HEK293 (cell line): ENCODE measurements around the gene FAR1.

Experiments used
- HOXD13 ChIP-seq: sonication (generic); formaldehyde crosslinking; IDR thresholded peaks from 2 replicates; pipeline ENCODE4 v1.8.0; 2022; ENCODE audit warnings: missing genetic modification reagents, borderline replicate concordance
- OSR2 ChIP-seq: fragments of 450-650 bp; formaldehyde crosslinking; IDR thresholded peaks from 2 replicates; pipeline ENCODE4 v1.5.1; 2016; ENCODE audit warnings: missing biosample characterization, missing genetic modification characterization
- PBX3 ChIP-seq: sonication (generic); formaldehyde crosslinking; IDR thresholded peaks from 2 replicates; pipeline ENCODE4 v1.8.1; 2022; ENCODE audit warnings: mild to moderate bottlenecking, moderate library complexity, missing genetic modification reagents
- PRDM4 ChIP-seq: fragments of 450-650 bp; formaldehyde crosslinking; IDR thresholded peaks from 2 replicates; pipeline ENCODE4 v1.5.1; 2017; ENCODE audit warnings: missing biosample characterization, missing genetic modification characterization
- ZBTB8A ChIP-seq: fragments of 450-650 bp; formaldehyde crosslinking; IDR thresholded peaks from 2 replicates; pipeline ENCODE4 v1.5.1; 2016; ENCODE audit warnings: missing biosample characterization, missing genetic modification characterization
- ZFP41 ChIP-seq: fragments of 450-650 bp; formaldehyde crosslinking; IDR thresholded peaks from 2 replicates; pipeline ENCODE4 v1.5.1; 2016; ENCODE audit warnings: missing biosample characterization, missing genetic modification characterization, borderline replicate concordance
- ZNF114 ChIP-seq: fragments of 450-650 bp; formaldehyde crosslinking; IDR thresholded peaks from 2 replicates; pipeline ENCODE4 v1.5.0; 2017; ENCODE audit warnings: missing biosample characterization, missing genetic modification characterization
- ZNF121 ChIP-seq: fragments of 450-650 bp; formaldehyde crosslinking; IDR thresholded peaks from 2 replicates; pipeline ENCODE4 v1.5.1; 2016; ENCODE audit warnings: missing biosample characterization, missing genetic modification characterization
- ZNF146 ChIP-seq: fragments of 450-650 bp; formaldehyde crosslinking; IDR thresholded peaks from 2 replicates; pipeline ENCODE4 v1.5.1; 2016; ENCODE audit warnings: missing biosample characterization, missing genetic modification characterization
- ZNF155 ChIP-seq: fragments of 450-650 bp; formaldehyde crosslinking; IDR thresholded peaks from 2 replicates; pipeline ENCODE4 v1.5.1; 2016; ENCODE audit warnings: missing biosample characterization, missing genetic modification characterization
- ZNF174 ChIP-seq: fragments of 450-650 bp; formaldehyde crosslinking; IDR thresholded peaks from 2 replicates; pipeline ENCODE4 v1.5.0; 2017; ENCODE audit warnings: missing biosample characterization, mild to moderate bottlenecking, missing genetic modification characterization
- ZNF223 ChIP-seq: fragments of 450-650 bp; formaldehyde crosslinking; IDR thresholded peaks from 2 replicates; pipeline ENCODE4 v1.5.1; 2016; ENCODE audit warnings: missing biosample characterization, missing genetic modification characterization
- ZNF266 ChIP-seq: fragments of 450-650 bp; formaldehyde crosslinking; IDR thresholded peaks from 2 replicates; pipeline ENCODE4 v1.5.1; 2016; ENCODE audit warnings: missing biosample characterization, missing genetic modification characterization, low read depth
- ZNF274 ChIP-seq, 2 experiments: fragments of 200-500 bp in 1 of 2; fragments of 450-650 bp in 1 of 2; sonication (Bioruptor generic) in 1 of 2; formaldehyde crosslinking in 1 of 2; IDR thresholded peaks; 2 replicates each; pipeline versions ENCODE4 v1.5.1 to v1.6.1; 2014 to 2016; ENCODE audit warnings: borderline replicate concordance in 1 of 2, inconsistent platforms in 1 of 2, low read length in 1 of 2, missing biosample characterization in 1 of 2, missing genetic modification characterization in 1 of 2
- ZNF292 ChIP-seq: fragments of 450-650 bp; formaldehyde crosslinking; IDR thresholded peaks from 2 replicates; pipeline ENCODE4 v1.5.1; 2016; ENCODE audit warnings: low read depth, missing biosample characterization, missing genetic modification characterization, borderline replicate concordance
- ZNF391 ChIP-seq: fragments of 450-650 bp; formaldehyde crosslinking; IDR thresholded peaks from 2 replicates; pipeline ENCODE4 v1.5.1; 2016; ENCODE audit warnings: low read depth, missing biosample characterization, missing genetic modification characterization, borderline replicate concordance
- ZNF394 ChIP-seq: fragments of 450-650 bp; formaldehyde crosslinking; IDR thresholded peaks from 2 replicates; pipeline ENCODE4 v1.5.1; 2016; ENCODE audit warnings: missing biosample characterization, missing genetic modification characterization, mild to moderate bottlenecking, moderate library complexity, borderline replicate concordance
- ZNF544 ChIP-seq: fragments of 450-650 bp; formaldehyde crosslinking; IDR thresholded peaks from 2 replicates; pipeline ENCODE4 v1.5.0; 2017; ENCODE audit warnings: missing biosample characterization, missing genetic modification characterization
- ZNF549 ChIP-seq: fragments of 450-650 bp; IDR thresholded peaks from 2 replicates; pipeline ENCODE4 v1.5.1; 2018; ENCODE audit warnings: missing biosample characterization, missing genetic modification characterization, mild to moderate bottlenecking, inconsistent platforms, moderate library complexity
- ZNF561 ChIP-seq: fragments of 450-650 bp; IDR thresholded peaks from 2 replicates; pipeline ENCODE4 v1.5.1; 2018; ENCODE audit warnings: missing biosample characterization, missing genetic modification characterization, borderline replicate concordance
- ZNF585B ChIP-seq: fragments of 450-650 bp; formaldehyde crosslinking; IDR thresholded peaks from 2 replicates; pipeline ENCODE4 v1.5.1; 2016; ENCODE audit warnings: missing biosample characterization, missing genetic modification characterization
- ZNF621 ChIP-seq: fragments of 450-650 bp; formaldehyde crosslinking; IDR thresholded peaks from 2 replicates; pipeline ENCODE4 v1.5.1; 2017; ENCODE audit warnings: missing biosample characterization, missing genetic modification characterization
- ZNF626 ChIP-seq: fragments of 450-650 bp; sonication (Bioruptor Pico); formaldehyde crosslinking; IDR thresholded peaks from 2 replicates; pipeline ENCODE4 v1.5.1; 2018; ENCODE audit warnings: missing biosample characterization, missing genetic modification characterization, inconsistent platforms
- ZNF654 ChIP-seq: fragments of 450-650 bp; formaldehyde crosslinking; IDR thresholded peaks from 2 replicates; pipeline ENCODE4 v1.5.1; 2016; ENCODE audit warnings: low read depth, missing biosample characterization, missing genetic modification characterization
- ZNF664 ChIP-seq: fragments of 450-650 bp; formaldehyde crosslinking; IDR thresholded peaks from 2 replicates; pipeline ENCODE4 v1.5.1; 2016; ENCODE audit warnings: missing biosample characterization, missing genetic modification characterization
- ZNF777 ChIP-seq: fragments of 450-650 bp; formaldehyde crosslinking; IDR thresholded peaks from 2 replicates; pipeline ENCODE4 v1.5.1; 2017; ENCODE audit warnings: missing biosample characterization, missing genetic modification characterization, borderline replicate concordance
- ZNF830 ChIP-seq: fragments of 450-650 bp; IDR thresholded peaks from 2 replicates; pipeline ENCODE4 v1.5.0; 2018; ENCODE audit warnings: missing biosample characterization, missing genetic modification characterization, low read depth, mild to moderate bottlenecking, moderate library complexity
- ZNF843 ChIP-seq: fragments of 450-650 bp; formaldehyde crosslinking; IDR thresholded peaks from 2 replicates; pipeline ENCODE4 v1.5.1; 2016; ENCODE audit warnings: missing biosample characterization, missing genetic modification characterization
- TF ChIP-seq, protein P1 (sequence below): fragments of 450-650 bp; formaldehyde crosslinking; IDR thresholded peaks from 2 replicates; pipeline ENCODE4 v1.5.1; 2016; ENCODE audit warnings: missing biosample characterization, missing genetic modification characterization
- TF ChIP-seq, protein P2 (sequence below): fragments of 450-650 bp; formaldehyde crosslinking; IDR thresholded peaks from 2 replicates; pipeline ENCODE4 v1.5.1; 2016; ENCODE audit warnings: missing biosample characterization, missing genetic modification characterization
- TF ChIP-seq, protein P3 (sequence below): fragments of 450-650 bp; formaldehyde crosslinking; IDR thresholded peaks from 2 replicates; pipeline ENCODE4 v1.5.1; 2016; ENCODE audit warnings: missing biosample characterization, missing genetic modification characterization

FAR1 gene

DNA sequence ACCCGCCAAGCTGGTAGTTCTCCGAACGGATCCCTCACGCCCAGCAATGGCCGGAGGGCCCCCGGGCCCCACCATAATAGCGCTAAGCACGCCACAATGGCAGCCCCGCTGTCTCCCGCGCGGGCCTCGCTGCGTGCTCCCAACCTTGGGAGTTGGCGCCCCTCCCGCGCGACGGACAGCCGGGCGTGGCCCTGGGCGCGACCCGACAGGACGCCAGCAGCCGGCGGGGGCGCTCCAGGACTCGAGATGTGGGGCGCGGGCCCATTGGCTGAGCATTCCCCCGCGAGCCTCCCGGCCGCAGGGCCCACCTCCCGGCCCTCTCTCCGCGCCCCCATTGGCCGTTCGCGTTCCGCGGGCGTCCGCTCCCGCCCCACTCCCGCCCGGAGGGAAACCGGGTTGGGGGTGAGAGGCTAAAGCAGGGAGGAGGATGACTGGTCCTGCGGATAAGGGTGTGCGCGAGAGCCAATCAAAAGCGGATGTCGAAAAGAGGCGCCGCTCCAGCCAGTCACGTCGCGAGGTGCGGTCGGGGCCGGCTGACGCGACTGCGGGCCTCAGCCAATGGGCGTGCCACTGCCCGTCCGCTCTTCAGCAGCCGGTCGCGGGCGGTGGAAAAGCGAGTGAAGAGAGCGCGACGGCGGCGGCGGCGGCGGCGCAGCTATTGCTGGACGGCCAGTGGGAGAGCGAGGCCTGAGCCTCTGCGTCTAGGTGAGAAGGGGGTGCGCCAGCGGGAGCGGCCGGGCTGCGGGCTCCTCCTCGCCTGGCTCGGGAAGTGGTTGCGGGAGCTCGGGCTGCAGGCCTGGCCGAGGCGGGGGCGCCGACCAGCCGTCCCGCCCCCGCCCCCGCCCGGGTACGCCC is at the start of gene FAR1 (continued):
- TF ChIP-seq ZNF266 (tag by site-specific recombination) = no peak
- no peak for TF ChIP-seq ZNF621 (tag by site-specific recombination)
- no peak for TF ChIP-seq ZNF391
- TF ChIP-seq, protein P1, sequence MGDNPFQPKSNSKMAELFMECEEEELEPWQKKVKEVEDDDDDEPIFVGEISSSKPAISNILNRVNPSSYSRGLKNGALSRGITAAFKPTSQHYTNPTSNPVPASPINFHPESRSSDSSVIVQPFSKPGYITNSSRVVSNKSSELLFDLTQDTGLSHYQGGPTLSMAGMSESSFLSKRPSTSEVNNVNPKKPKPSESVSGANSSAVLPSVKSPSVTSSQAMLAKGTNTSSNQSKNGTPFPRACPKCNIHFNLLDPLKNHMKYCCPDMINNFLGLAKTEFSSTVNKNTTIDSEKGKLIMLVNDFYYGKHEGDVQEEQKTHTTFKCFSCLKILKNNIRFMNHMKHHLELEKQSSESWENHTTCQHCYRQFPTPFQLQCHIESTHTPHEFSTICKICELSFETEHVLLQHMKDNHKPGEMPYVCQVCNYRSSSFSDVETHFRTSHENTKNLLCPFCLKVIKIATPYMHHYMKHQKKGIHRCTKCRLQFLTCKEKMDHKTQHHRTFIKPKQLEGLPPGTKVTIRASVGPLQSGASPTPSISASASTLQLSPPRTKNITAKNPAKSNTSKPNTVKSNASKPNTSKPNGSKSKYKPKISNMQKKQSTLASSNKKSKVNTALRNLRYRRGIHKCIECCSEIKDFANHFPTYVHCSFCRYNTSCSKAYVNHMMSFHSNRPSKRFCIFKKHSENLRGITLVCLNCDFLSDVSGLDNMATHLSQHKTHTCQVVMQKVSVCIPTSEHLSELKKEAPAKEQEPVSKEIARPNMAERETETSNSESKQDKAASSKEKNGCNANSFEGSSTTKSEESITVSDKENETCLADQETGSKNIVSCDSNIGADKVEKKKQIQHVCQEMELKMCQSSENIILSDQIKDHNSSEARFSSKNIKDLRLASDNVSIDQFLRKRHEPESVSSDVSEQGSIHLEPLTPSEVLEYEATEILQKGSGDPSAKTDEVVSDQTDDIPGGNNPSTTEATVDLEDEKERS = no peak
- peak; percentile 62; the same call in 1 of the 2 replicates for TF ChIP-seq ZNF561 (tag by site-specific recombination)
- no peak for TF ChIP-seq ZNF664 (tag by site-specific recombination)
- no peak for TF ChIP-seq ZNF544 (tag by site-specific recombination)
- TF ChIP-seq OSR2 = no peak
- no peak for TF ChIP-seq ZNF292 (tag by site-specific recombination)
- TF ChIP-seq, protein P2, sequence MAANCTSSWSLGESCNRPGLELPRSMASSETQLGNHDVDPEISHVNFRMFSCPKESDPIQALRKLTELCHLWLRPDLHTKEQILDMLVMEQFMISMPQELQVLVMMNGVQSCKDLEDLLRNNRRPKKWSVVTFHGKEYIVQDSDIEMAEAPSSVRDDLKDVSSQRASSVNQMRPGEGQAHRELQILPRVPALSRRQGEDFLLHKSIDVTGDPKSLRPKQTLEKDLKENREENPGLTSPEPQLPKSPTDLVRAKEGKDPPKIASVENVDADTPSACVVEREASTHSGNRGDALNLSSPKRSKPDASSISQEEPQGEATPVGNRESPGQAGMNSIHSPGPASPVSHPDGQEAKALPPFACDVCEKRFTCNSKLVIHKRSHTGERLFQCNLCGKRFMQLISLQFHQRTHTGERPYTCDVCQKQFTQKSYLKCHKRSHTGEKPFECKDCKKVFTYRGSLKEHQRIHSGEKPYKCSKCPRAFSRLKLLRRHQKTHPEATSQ (tag by site-specific recombination) = peak; percentile 79; the same call in 1 of the 2 replicates
- no peak for TF ChIP-seq ZNF777 (tag by site-specific recombination)
- TF ChIP-seq ZNF830 (tag by site-specific recombination) = no peak
- TF ChIP-seq ZNF114 (tag by site-specific recombination) = no peak
- TF ChIP-seq ZNF146 (tag by site-specific recombination) = no peak
- TF ChIP-seq ZNF223 (tag by site-specific recombination) = no peak
- no peak for TF ChIP-seq ZNF155 (tag by site-specific recombination)
- TF ChIP-seq ZBTB8A (tag by site-specific recombination) = peak; percentile 90
- no peak for TF ChIP-seq ZNF626 (tag by site-specific recombination)
- no peak for TF ChIP-seq ZNF394 (tag by site-specific recombination)
- TF ChIP-seq ZNF274 (IDR thresholded peaks at IDR 0.05; ENCODE audit: low read length) = no peak
- TF ChIP-seq ZNF274 (tag by site-specific recombination; IDR thresholded peaks at IDR 0.05; ENCODE audit: borderline replicate concordance) = no peak
- no peak for TF ChIP-seq HOXD13
- TF ChIP-seq ZNF549 (tag by site-specific recombination) = no peak
- no peak for TF ChIP-seq ZNF174 (tag by site-specific recombination)
- TF ChIP-seq ZNF121 (tag by site-specific recombination) = peak; percentile 70; the same call in 1 of the 2 replicates
- no peak for TF ChIP-seq ZNF843 (tag by site-specific recombination)
- TF ChIP-seq ZNF654 (tag by site-specific recombination) = no peak
- TF ChIP-seq, protein P3, sequence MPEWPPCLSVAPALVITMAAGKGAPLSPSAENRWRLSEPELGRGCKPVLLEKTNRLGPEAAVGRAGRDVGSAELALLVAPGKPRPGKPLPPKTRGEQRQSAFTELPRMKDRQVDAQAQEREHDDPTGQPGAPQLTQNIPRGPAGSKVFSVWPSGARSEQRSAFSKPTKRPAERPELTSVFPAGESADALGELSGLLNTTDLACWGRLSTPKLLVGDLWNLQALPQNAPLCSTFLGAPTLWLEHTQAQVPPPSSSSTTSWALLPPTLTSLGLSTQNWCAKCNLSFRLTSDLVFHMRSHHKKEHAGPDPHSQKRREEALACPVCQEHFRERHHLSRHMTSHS (tag by site-specific recombination) = no peak
- TF ChIP-seq ZFP41 (tag by site-specific recombination) = no peak
- TF ChIP-seq PRDM4 = no peak
- no peak for TF ChIP-seq ZNF585B
- no peak for TF ChIP-seq PBX3 (CRISPR knock-in tag)
